IPS DF 4.7 (cell line): Measurements from ENCODE around the gene PEX26.
"Not testable (repeated sequence)": the region's sequence is repeated elsewhere in the genome, so short reads cannot be mapped to it uniquely, and the experiment has no call there.

Experiments used
- DNase-seq: peaks from one replicate; pipeline ENCODE4 v3.0.0-alpha.2; 2013; ENCODE audit warnings: low spot score; ENCODE audit errors: extremely low read depth

PEX26 gene

DNA sequence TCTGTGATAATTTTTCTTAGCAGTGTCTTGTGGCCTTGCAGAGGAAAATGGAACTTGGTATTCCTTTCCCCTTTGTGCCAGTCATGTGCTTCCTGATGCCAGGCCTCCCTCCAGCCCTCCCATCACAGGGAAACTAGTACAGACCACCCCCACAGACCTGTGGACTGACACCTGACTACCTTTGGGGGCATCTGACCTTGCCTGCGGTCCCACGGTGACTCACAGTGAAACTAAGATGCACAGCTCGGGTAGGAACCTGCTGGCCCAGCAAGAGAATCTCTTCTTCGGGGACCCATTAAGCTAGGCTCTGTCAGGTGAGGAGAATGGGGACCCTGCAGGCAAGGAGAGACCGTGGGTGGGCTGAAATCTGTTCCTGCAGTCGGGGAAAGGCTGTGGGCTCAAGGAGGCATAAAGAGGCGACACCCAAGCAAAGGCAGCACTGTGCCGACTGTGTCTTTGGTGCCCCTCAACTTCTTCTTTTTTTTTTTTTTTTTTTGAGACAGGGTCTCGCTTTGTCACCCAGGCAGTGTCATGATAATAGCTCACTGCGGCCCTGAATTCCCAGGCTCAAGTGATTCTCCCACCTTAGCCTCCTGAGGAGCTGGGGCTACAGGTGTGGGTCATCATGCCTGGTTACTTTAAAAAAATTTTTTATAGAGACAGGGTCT is 20.8 kb upstream of the PEX26 start:
- no peak for DNase-seq

DNA sequence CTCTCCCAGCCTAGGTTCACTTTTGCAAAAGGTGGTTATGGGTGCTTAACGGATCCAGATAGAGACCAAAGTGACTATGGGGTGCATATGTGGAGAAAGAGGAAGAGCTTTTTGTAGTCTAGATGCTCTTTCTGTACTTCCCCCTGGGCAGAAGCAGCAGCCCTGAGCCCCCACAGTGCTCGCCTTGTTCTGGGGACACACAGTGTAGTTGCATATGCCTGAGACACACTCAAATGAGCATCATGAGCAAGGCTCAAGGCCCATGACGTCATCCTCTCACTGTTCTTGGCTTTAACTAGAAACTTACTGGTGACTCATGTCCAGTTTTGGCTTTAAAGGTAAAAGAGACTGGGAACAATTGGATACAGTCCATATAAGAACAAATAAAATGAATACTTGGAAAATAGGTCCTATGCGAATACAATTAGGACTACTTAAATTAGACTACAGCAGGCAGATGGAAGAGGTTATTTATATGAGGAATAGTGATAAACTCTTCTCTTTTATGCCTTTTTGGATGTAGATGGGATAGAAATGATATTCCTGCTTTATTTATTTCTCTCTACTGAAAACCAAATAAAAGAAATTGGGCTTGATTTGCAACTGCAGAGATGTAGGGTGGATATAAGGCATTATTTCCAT is 20.1 kb upstream of the PEX26 start:
- DNase-seq: no peak

DNA sequence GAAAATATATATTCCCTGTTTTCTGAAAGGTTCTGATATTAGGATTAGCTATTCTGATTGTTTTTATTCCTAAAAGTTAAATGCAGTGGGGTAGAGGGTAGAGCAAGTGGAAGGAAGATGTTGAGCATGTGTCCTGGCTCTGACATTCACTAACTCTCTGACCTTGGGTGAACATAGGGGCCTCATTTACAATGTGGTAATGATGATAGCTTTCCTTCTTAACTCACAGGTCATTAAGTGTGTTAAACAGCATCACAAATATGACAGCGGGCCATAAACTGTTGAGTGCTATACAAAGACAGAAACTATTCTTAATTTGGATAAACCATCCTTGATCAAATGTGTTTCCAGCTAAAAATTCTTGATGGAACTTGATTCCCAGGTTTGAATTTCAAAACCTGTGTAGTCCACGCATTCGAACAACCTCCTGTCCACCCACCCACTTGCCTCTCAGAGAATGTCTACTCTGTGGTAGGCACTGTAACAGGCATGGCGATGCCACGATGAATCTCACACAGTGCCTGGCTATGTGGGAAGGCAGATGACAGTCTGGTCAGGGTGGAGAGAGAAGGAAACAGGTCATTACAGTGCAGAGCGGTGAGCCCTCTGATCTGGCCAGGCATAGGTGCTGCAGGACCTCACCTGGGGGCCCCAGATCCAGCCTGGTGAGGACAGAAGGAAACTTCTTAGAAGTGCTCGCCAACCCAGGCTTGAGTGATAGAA is 19.3 kb upstream of the PEX26 start:
- DNase-seq: no peak

DNA sequence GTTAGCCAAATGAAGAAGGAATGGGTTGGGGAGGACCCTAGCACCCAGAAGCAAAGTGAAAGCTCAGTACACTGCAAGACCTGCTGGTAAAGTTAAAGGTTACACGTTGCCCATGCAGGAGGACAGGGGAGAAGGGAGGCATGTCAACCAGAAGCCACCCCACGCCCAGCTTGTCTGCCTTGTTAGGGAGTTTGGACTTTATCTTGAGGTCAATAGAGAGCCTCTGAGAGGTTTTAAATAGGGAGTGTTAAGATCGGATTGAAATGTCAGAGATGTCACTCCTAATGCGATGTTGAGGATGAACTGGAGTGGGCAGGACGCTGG is 18.7 kb upstream of the PEX26 start:
- DNase-seq: no peak

DNA sequence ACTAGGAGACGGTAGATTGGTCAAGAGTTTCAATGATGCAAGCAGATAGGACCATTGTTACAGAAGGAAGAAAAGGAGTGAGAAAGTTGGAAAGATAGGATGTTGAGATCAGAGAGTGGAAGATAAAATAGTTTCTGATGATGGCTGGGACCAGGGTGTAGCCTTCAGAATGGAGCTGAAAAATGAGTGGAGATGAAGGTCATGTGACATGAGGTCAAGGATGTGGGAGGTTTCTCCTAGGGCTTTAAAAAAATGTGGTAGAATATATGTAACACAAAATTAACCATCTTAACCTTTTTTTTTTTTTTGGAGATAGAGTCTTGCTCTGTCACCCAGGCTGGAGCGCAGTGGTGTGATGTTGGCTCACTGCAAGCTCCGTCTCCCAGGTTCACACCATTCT is 18.3 kb upstream of the PEX26 start:
- DNase-seq: no peak

DNA sequence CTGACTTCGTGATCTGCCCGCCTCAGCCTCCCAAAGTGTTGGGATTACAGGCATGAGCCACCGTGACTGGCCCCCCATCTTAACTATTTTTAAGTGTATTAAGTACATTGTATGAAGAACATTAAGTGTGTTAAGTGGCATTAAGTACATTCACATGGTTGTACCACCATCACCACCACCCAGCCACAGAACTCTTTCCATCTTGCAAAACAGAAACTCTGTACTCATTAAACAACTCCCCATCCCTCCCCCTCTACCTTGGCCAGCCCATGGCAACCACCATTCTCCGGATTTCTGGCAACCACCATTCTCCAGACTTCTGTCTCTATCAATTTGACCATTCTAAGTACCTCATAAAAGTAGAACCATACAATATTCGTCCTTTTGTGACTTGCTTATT is 17.8 kb upstream of the PEX26 start:
- no peak for DNase-seq

DNA sequence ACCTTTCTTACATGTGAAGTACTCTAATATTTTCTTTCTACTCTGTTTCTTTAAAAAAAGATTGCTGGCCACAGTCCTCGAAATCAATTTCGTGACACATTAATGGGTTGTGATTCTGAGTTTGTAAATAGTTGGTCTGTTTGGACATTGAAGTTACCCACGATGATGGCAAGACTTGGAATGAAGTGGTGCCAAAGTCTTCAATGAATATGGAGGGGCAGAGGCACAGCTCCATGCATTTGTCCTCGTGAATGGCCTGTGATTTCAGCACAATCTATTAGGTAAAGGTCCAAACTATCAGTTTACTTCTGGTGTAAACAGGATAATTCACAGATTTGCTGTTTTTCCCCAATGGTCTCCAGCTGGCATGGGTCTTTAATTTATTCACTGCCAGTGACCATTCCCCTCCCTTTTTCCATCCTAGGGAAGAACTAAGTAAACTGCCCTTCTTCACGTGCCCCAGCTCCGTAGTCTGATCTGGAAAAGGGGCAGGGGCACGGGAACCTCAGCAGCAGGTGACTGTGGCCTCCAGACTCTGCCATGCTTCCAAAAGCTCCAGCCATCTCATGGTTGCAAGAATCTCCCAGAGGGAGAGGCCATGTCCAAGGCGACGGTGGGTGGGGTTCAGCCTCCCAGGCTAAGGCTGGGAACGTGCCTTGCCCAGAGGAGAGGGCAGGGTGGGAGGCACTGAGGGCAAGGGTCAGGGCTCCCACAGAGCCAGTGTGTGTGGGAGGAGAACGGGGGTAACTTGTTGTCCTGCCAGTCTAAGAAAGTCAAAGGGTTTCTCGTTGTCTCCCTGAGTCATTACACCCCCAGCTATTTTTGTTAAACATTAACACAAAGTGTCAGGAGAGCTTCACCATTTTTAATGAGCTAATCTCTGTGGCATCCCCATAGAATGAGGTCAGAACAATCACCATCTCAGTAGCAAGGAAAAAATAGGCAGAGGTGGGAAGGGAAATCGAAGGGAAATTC is 16.9 kb upstream of the PEX26 start:
- no peak for DNase-seq

DNA sequence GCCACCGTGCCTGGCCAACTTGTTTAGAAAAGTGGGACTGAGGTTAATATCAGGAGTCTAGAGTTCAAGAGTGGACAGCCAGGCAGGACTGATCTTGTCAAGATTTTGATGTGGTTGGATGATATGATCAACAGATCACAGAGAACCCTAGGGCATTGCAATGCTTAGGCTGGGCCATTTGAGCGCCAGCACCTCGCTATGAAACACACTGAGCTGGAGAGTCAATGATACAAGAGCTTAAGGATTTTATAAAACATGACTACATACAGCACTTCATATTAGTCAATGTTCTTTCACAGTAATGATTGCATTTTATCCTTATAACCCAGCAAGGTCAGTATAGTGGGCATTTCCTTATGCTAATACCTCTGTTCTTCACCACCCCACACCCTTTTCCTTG is 15.4 kb upstream of the PEX26 start:
- DNase-seq: no peak

DNA sequence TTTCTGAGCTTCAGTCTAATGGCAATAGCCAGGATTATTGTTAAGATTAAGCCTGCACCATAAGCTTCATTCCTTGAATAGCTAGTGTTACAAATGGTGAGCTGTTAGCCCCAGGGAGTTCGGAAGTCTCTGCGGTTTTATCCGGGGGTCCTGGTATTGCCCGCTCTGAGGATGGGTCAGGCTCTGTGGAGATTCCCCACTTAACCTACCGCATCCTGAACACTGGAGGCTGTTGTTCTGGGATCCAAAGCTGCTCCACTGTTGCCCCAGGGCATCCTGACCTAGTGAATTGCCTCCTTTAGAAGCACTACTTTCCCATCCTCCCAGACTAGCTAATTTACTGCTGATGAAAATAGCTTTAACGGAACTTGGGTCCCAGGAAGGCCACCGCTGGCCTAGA is 14.5 kb upstream of the PEX26 start:
- DNase-seq: no peak

DNA sequence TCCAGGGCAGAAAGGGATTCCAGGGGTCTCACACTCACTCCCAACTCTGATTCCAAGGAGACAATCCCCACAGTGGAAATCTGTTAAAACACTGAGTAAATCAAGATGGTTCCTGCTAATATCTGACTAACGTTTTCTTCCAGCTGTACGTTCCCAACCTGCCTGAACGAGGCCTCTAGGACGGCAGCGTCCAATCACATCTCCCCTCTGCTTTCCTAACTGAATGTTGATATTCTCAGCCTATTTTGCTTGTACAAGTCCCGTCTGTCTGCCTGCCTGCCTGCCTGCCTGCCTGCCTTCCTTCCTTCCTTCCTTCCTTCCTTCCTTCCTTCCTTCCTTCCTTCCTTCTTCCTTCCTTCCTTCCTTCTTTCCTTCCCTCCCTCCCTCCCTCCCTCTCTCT is 14.1 kb upstream of the PEX26 start:
- not testable (repeated sequence) for DNase-seq

DNA sequence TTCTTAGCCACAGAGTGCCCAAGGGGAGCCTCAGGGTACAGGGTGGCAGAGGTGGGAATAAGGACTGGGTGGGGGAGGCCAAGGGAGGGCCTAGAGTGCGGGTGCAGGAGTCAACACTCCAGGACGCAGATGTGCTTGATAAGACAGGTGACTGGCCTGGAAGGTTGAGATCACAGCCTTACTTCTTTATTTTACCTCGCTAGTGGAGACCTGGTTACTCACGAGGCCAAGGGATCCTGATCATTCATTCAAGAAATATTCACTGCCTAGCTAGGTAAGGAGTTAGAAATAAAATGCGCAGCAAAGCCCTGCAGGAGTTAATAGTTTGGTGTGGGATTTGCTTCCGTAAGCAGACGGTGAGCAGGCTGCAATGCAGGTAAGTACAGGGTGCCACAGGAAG is 13.2 kb upstream of the PEX26 start:
- no peak for DNase-seq

DNA sequence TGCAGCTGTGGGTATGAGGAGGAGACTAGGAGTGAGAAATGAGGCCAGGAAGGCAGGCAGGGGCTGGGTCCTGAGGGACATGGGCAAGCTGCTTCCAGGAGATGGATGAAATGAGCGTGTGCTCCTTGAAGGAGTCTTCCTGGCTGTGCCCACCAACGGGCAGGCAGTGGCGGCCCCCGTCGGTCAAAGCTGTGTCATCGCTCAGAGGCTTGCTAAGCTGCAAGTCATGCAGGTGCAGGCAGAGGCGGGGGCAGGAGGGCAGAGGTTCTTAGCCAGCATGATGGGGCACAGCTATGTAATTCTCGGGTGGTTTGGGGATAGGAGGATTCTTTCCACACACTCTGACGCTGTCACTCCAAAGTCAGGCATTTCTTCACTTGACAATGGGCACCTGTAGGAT is 12.5 kb upstream of the PEX26 start:
- no peak for DNase-seq

DNA sequence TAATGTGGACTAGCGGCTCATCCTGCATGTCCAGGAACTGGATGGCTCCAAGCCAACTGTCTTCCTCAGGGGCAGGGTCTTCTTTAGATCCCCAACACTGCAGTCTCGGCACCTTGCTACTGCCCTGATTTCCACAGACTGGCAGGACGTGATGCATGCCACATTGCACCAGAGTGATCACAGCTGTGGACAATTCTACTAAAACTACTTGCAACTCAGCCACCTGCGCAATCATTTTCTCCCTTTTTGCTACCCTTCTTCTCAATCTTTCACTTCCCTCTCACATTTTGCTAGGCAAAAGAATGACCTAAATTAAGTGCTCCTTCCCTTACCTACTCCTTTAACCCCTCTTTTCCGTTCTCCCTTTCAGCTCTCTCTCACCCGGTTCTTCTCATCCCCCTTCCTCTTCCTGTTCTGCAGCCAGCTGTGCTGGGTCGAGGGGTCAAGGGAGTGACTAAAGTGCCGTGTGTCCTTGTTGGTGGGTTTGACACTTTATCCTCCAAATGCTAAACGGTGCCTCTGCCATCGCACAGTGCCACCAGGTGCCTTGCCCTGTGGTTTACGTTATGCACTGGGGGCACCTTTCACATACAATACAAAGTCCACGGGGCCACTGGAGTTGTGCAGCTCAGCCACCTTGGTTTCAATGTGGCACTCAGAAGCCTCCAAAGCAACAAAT is 11.5 kb upstream of the PEX26 start:
- no peak for DNase-seq

DNA sequence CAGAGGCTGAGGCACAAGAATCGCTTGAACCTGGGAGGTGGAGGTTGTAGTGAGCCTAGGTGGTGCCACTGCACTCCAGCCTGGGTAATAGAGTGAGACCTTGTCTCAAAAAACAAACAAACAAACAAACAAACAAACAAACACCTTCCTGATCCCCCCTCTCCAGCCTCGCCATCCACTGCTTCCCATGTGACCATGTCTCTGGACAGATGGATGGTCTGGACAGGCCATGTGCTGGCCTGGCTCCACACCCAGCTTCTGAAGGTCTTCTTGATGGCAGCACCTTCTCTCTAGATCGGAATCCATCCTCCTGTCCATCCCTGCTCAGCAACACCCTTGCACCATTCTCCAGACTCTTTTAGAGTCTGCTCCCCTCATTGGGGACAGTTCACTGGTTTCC is 10.7 kb upstream of the PEX26 start:
- DNase-seq: no peak

DNA sequence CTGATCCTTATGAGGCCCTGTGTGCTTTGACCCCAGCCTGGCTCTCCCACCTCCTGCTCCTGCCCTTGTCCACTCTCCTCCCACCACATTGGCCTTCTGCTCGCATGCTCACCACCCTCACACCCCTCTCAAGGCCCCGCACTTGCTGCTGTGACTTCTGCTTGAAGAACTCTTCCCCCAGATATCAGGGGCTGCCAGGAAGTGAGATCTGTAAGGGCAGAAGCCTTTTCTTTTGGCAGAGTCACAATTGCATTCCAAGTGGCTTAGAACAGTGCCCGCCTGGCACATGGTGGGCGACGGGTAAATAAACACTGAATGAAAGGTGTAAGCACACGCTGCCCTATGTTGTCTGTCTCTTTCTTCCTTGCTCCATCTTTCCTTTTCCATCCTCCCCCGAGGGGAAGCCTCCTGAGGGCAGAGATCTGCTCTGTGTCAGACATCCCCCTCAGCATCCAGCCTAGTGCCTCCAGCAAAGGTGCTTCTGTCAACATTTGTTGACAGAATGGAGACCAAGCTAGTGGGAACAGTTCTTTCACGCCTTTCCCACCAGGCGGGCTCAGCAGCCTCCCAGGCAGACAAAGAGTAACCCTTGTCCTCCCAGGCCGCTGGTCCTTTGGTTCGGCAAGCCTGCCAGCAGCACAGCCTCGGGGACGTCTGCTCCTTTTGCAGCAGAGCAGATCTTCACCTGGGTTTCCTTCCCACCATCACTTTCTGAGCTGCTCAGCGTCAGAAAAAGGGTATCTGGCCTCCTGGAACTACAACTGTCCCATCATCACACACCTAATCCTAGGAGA is 10.0 kb upstream of the PEX26 start:
- DNase-seq: no peak

DNA sequence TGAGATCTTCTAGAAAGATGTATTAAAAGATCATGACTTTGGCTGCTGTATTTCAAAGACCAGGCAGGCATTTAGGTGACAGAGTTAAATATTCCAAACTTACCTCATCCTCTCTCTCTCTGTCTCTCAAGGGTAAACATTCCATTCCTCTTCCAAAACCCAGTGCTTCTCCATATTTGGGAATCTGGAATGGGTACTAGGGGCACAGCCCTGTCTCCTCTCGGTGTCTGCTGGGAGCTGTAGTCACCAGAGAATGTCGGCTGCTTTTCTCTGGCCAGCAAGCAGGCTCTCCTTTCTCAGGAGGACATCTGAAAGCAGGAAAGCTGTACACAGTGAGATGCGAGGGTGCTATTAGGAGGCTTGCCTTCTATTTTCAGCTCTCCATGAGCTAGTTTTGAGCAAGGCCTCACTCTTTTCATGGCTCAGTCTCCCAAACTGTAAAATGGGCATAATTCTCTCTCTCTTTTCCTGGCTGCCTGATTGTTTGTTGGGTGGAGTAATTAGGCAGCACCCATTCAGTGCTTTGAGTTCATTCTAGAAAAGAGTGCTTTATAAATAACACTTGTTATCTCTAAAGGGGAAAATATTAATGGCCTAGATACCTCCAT is 9.3 kb upstream of the PEX26 start:
- no peak for DNase-seq

DNA sequence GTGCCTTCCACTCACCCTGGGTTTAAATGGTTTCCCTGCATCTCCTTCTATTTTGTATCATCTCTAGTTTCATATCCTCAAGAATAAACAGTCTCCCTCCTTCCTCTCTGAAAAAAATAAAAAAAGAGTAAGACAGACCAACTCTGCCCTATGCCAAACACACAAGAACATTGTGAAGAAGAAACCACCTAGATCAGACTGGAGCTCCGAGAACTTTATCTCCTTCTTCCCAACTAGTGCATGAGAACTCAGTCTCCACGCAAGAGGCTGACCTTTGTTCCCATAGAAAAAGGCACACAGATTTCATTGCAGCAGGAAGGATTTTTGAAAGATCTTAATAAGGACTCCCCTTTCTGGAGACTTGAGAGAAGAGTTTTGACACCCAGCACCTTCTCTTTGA is 8.7 kb upstream of the PEX26 start:
- DNase-seq: no peak

DNA sequence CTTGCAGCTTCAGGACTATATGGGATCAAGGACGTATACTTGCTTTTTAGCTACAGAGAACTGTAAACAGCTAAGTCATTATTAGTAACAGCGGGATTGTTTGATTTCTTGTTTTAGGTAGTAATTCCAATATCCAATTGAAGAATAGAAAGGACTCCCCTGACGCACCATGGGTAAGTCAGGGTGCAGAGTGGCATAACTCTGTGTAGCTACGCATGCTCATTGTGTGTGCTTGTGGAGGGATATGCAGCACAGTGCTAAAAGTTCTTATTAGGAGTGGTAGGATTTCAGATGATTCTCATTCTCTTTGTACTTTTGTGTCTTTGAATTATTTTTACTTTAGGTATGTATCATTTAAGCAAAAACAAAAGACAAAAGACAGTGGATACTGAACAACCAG is 7.7 kb upstream of the PEX26 start:
- DNase-seq: no peak

DNA sequence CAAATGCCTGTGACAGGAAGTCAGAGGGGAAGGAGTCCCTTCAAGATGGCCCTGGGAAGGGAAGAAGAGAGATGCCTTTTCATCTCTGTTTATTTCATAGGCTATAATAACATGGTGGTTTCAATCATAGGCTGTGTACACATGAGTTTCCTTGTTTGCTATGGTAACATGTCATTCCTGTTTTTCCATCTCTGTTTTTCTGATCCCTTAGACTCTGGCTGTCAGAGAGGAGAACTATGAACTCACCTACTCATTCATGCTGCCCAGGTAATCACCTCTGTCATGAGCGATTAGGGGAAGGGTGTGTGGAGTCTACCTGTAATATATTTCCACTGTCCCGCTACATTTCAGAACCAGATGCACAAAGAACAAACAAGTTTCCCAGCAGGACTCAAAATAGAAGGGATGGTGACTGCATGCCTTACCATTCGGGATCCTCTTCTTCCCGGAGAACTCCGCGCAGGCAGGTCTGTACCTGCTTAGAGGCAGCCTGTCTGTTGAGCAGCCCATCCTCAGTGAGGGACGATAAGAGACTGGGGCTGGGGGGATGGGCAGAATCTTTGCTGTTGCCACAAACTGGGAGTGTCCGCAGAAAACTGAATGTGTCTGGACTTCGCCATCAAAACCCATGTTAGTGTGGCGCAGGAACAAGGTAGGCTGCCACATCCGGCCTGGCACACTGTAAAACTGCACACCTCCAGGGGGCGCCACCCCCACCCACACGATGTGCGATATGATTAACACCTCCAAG is 7.1 kb upstream of the PEX26 start:
- no peak for DNase-seq
